IPS-NIHi7 (cell line): ENCODE measurements around the gene VAT1L.
A peak's percentile ranks its signal among the peaks of the same experiment; 100 is the strongest.
"Not testable (repeated sequence)": the region's sequence is repeated elsewhere in the genome, so short reads cannot be mapped to it uniquely, and the experiment has no call there.

Experiments
- DNase-seq: peaks from one replicate; pipeline ENCODE4 v3.0.0; 2012; ENCODE audit warnings: mixed read lengths; ENCODE audit errors: extremely low spot score

VAT1L gene

GRCh38 chr16:77910021-77910420 is 121.7 kb downstream of the VAT1L start:
- DNase-seq = no peak

DNA sequence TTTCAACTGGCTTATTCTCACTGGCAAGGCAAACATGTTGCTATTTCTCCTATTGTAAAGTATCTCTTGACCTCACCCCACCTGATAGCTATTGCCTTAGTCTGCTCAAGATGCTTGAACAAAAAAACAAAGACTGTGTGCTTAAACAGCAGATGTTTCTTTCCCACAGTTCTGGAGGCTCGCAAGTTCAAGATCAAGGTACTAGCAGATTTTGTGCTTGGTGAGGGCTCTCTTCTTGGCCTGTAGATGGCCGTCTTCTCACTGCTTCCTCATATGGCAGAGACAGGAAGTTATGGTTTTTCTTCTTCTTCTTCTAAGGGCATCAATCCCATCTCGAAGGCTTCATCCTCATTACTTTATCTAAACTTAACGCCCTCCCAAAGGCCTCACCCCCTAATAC is 124.3 kb downstream of the VAT1L start:
- DNase-seq = no peak

- DNase-seq = no peak
Observed at GRCh38 chr16:77913738-77914253, 125.4 kb downstream of the VAT1L start.

DNA sequence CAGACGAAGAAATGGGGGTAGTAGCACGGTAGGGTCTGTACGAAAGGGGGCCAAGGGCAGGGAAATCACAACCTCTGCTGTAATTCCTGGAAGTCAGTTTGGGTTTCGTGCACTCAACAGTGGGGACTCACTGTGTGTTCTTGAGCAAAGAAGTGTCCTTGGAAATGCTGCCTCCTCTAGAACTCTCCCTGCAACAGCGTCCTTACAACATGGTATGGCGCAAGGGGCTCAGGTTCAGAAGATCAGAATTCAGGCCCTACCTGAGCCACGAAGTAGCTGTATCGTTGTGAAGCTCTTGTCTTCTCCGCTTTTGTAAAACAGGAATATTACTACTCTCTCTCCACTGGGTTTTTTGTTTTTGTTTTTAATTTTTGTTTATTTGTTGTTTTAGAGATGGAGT is 127.7 kb downstream of the VAT1L start:
- DNase-seq = no peak

GRCh38 chr16:77917971-77918370 is 129.6 kb downstream of the VAT1L start:
- no peak for DNase-seq

GRCh38 chr16:77918809-77919707 is 130.7 kb downstream of the VAT1L start:
- DNase-seq = no peak

DNA sequence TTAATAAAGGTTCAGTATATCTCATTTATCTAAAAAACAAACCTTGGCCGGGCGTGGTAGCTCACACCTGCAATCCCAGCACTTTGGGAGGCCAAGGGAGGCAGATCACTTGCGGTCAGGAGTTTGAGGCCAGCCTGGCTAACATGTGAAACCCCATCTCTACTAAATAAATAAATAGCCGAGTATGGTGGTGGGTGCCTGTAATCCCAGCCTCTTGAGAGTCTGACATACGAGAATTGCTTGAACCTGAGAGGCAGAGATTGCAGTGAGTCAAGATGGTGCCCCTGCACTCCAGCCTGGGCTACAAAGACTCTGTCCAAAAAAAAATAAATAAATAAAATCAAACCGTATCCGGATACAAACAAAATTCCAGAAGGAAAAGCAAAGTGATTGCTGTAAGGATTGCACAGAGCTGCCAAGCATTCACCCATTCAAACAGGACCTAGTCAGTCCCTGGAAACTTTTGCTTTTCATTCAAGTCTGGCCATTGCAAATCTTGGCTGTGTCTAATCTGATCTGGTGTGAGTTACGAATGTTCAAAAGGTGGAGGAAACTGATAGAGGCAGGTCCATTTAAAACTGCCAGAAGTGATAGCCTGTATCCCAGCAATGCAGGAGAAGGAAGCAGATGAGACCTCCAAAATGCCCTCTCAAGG is 131.5 kb downstream of the VAT1L start:
- no peak for DNase-seq

- no peak for DNase-seq
Observed at GRCh38 chr16:77920984-77921383, 132.6 kb downstream of the VAT1L start.

DNA sequence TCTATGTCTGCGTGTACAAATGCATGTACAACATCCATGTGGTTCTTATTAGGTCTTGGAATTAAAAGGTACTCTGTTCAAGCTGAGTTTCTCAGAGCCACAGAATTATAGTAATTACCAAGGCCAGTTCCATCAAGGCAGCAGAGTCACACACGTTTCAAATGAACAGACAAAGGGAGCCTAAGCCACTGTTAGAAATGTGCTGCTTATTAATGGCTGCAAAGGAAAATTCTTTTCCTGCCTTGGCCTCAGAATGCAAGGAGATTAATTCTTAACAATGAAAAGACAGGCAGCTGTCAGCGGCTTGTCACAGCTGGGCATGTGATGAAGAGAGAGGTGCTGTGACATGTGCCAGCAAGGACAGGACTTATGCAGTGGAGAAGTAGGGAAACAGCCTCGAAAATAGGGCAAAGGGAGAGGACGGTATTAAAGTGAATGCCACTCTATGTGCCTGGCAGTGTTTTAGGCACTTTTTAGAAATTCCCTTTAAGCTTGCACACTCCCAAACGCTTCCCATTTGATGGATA is 133.9 kb downstream of the VAT1L start:
- no peak for DNase-seq

DNA sequence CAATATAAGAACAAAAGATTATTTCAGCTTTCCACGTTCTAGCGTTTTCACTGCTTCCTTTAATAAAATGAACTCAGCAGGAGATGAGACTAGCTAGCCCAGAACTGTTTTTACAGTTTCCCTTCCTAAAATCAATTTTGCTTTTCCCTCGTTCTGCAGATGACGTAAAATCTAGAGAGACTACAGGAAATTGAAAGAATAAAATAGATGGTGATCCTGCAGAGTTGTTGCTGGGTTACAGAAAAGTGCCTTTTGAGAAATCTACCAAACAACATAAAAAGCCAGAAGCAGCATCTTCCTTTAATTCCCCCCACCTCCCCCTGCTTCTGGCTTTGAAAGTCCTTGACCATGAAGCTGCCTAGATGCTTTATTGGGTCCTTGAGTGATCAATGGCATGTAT is 137.2 kb downstream of the VAT1L start:
- DNase-seq = no peak

GRCh38 chr16:77928096-77928495 is 139.7 kb downstream of the VAT1L start:
- no peak for DNase-seq

- no peak for DNase-seq
Observed at GRCh38 chr16:77929004-77929403, 140.6 kb downstream of the VAT1L start.

DNA sequence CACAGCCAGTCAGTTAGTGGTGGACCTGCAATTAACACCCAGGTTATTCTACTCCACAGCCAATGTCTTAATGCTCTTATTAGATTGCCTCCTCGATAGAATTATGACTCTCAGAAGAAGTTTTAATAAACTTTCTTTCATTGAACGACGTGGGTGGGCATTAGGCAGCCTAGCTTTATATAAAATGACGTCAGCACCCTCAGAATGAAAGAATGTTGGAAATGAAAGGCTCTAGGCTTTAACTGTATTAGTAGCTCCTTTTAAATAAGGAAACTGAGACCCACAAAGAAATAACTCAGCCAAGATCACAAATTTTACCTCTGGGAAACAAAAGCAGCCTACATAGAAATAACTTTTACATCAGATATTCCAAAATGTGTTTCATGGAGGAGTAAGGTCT is 142.7 kb downstream of the VAT1L start:
- DNase-seq = no peak

DNA sequence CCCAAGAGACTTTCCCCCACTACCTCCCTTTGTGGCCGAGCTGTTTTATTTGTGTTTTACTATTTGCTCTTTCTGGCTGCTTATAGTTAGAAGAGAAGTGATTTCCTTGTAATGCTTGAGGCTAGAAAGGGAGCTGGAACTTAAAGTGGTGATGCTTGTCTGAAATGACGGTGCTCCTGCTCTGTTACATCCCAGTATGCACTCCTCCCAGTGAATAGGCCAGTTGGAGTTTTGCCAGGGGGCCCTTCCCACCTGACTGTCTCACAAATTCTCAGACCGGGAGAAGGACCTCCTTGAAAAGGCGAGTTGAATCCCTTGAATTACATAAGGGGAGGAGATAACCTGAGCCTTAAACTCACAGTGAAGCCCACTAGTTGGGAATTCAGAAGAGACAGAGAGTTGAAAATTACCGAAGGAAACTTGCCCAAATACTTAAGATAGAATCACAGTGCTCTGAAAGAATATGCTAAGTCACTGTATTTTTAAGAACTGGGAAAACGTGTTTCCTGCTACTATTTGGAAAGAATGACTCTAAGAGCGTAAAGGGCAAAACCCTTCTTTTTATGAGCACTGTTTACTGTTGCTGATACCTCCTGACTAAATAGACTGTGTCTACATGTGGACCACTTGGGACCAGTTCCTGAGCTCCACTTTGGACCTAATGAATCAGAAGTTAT is 149.2 kb downstream of the VAT1L start:
- DNase-seq = no peak

- DNase-seq = no peak
Observed at GRCh38 chr16:77938913-77939312, 150.5 kb downstream of the VAT1L start.

DNA sequence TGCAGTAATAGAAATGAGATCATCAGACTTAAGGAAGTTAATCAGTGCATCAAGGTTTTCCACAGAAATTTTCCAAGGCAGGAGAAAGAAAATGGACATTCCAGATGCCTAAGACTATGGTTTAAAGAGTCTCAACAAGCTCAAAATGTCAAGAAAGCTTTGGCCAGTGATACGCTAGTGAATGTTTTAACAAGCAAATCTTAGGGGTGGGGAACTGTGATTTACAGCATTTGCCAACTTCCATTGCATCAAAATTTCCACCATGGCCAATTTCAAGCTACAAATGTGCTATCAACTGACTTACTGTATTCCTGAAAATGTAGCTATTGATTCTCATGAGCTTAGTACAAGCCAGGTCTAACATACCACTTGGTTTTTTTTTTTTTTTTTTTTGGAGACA is 151.6 kb downstream of the VAT1L start:
- DNase-seq = no peak

- no peak for DNase-seq
Observed at GRCh38 chr16:77943801-77944200, 155.4 kb downstream of the VAT1L start.

- DNase-seq = no peak
Observed at GRCh38 chr16:77944631-77945030, 156.3 kb downstream of the VAT1L start.

DNA sequence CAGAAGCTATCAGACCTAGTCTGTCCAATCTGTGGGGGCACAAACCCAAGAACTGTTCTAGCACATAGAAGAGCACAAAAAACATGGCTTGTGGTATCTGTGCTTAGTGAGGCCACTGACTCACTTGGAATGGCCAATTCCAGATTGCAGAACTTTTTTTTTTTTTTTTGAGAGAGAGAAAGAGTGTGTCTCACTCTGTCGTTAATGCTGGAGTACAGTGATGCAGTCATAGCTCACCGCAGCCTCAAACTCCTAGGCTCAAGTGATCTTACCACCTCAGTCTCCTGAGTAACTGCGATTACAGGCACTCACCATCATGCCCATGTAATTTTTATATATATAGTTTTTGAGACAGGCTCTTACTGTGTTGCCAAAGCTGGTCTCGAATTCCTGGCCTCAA is 156.8 kb downstream of the VAT1L start:
- no peak for DNase-seq

DNA sequence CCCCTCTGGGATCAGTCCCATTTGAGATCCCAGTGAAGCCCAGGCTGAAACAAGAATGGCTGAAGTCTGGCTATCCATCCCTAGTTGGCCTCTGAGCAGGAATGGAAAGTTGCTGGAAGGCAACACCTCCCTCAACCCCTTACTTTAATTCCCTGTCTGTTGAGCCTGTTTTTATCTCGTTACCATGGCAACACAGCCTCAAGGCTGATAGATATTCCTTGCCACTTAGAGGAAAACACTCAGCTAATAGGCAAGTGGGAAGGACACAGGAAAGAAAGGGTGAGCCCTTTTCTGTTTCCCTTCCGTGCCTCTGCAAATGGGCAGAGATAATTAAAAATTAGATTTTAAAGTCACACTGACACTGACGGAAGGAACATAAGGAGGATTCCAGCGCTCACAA is 158.5 kb downstream of the VAT1L start:
- DNase-seq = peak; percentile 57

DNA sequence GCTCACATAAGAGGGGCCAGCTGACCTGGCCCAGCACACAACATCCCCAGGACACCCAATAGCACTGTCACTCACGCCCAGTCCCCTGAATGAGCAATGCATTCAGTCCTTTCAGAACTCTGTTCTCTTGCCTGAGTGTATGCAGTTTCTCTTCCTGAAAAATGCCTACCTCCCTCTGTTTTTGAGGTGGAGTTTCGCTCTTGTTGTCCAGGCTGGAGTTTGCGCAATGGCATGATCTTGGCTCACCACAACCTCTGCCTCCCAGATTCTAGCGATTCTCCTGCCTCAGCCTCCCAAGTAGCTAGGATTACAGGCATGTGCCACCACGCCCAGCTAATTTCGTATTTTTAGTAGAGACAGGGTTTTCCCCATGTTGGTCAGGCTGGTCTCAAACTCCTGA is 159.2 kb downstream of the VAT1L start:
- DNase-seq = not testable (repeated sequence)

- no peak for DNase-seq
Observed at GRCh38 chr16:77948835-77949234, 160.5 kb downstream of the VAT1L start.
